Measurements from ENCODE around the gene ZNRD2. TPM values are rescaled to one million over a fixed set of nuclear protein-coding genes. Genes with fewer than 3 reads are reported as not detected.

ZNRD2 gene
- total RNA-seq, 1 experiment from 2014 or later, result 126 TPM

DNA sequence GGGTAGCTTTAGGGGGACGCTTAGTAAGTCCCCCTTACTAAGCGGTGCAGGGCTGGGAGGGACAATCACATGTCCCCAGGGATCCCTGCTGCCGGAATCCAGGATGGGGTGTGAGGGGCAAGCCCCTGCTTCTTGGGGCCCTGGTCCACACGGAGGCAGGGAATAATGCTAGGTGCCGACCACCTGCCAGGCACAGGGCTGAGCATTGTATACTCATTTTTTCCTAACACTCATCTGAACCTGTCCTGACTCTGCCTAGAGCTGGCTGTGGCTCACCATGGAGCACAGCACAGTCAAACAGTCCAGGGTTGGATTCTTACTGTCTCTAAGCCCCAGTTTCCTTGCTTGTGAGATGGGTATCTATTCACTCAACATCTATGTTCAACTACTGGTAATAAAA lies 10.7 kb upstream of the ZNRD2 start:
- TF ChIP-seq, protein P1, sequence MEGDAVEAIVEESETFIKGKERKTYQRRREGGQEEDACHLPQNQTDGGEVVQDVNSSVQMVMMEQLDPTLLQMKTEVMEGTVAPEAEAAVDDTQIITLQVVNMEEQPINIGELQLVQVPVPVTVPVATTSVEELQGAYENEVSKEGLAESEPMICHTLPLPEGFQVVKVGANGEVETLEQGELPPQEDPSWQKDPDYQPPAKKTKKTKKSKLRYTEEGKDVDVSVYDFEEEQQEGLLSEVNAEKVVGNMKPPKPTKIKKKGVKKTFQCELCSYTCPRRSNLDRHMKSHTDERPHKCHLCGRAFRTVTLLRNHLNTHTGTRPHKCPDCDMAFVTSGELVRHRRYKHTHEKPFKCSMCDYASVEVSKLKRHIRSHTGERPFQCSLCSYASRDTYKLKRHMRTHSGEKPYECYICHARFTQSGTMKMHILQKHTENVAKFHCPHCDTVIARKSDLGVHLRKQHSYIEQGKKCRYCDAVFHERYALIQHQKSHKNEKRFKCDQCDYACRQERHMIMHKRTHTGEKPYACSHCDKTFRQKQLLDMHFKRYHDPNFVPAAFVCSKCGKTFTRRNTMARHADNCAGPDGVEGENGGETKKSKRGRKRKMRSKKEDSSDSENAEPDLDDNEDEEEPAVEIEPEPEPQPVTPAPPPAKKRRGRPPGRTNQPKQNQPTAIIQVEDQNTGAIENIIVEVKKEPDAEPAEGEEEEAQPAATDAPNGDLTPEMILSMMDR (conservative IDR thresholded peaks at IDR 0.05; ENCODE audit: low read depth, low read length), result no peak
- no peak for TF ChIP-seq EZH2 (IDR thresholded peaks at IDR 0.05; ENCODE audit: low read length, unreplicated experiment)
- TF ChIP-seq EZH2phosphoT487 (IDR thresholded peaks at IDR 0.05; ENCODE audit: borderline replicate concordance, low read length), result no peak
- Histone ChIP-seq H3K27ac (ENCODE audit: low read length) (peak overlapping the region; percentile 91), H3K4me3 (ENCODE audit: low read length) (no peak overlapping the region), H3K4me2 (ENCODE audit: low read length) (peak overlapping the region; percentile 81), H3K9me3 (ENCODE audit: low read length) (no peaks in the 10 kb centered on the region), H3K4me1 (ENCODE audit: insufficient read depth, low read length) (peaks cover 59% of the 10 kb centered on the region), H3K36me3 (ENCODE audit: low read depth, low read length) (no peaks in the 10 kb centered on the region), H3F3A (ENCODE audit: low read length, unreplicated experiment) (peaks cover 12% of the 10 kb centered on the region), H3K79me2 (ENCODE audit: low read length) (peaks cover 22% of the 10 kb centered on the region), H3K9me2 (replicated peaks; ENCODE audit: low read length) (no peaks in the 10 kb centered on the region), H3K9ac (ENCODE audit: low read length) (peak overlapping the region; percentile 6; the same call in 1 of the 2 replicates), H2AFZ (ENCODE audit: low read length) (no peak overlapping the region), H3K27me3 (ENCODE audit: low read length) (no peaks in the 10 kb centered on the region), H4K20me1 (ENCODE audit: low read length) (no peaks in the 10 kb centered on the region)
- intact Hi-C loops (cut with micrococcal nuclease), result no loop called here
- ATAC-seq (no peak), DNase-seq (no peak)
- BruUV-seq (replicated peaks), result no TSS peak
- POLR2A ChIA-PET (ENCODE audit: unreplicated experiment), result interaction anchor here (1.5 kb wide), 1 partner anchor 11 kb away, joined by 10 read pairs; the partner anchor contains the start of gene ZNRD2
- CTCF ChIA-PET, result interaction anchor here (1.0 to 1.7 kb wide), 5 partner anchors 11 to 34 kb away, joined by 3 to 12 read pairs (median 6); partner anchors contain the start of genes FAM89B, SCYL1 and ZNRD2

- Histone ChIP-seq H3K27ac (ENCODE audit: low read length) (peak overlapping the region; percentile 91), H3K9me3 (ENCODE audit: low read length) (no peaks in the 10 kb centered on the region), H3K27me3 (ENCODE audit: low read length) (no peaks in the 10 kb centered on the region), H3K9ac (ENCODE audit: low read length) (peak overlapping the region; percentile 58), H3K4me1 (ENCODE audit: insufficient read depth, low read length) (peaks cover 54% of the 10 kb centered on the region), H4K20me1 (ENCODE audit: low read length) (no peaks in the 10 kb centered on the region), H3K9me2 (replicated peaks; ENCODE audit: low read length) (no peaks in the 10 kb centered on the region), H2AFZ (ENCODE audit: low read length) (peak overlapping the region; percentile 20; the same call in 1 of the 2 replicates), H3K4me3 (ENCODE audit: low read length) (peak overlapping the region; percentile 28; the same call in 1 of the 2 replicates), H3F3A (ENCODE audit: low read length, unreplicated experiment) (peaks cover 12% of the 10 kb centered on the region), H3K79me2 (ENCODE audit: low read length) (peaks cover 17% of the 10 kb centered on the region), H3K4me2 (ENCODE audit: low read length) (peak overlapping the region; percentile 81), H3K36me3 (ENCODE audit: low read depth, low read length) (no peaks in the 10 kb centered on the region)
- intact Hi-C loops (cut with micrococcal nuclease), result loop anchor here (1.0 kb wide), 1 partner anchor 10 kb away; the partner anchor contains the start of gene ZNRD2
- TF ChIP-seq EZH2 (IDR thresholded peaks at IDR 0.05; ENCODE audit: low read length, unreplicated experiment) (no peak), EZH2phosphoT487 (IDR thresholded peaks at IDR 0.05; ENCODE audit: borderline replicate concordance, low read length) (no peak)
- ChIA-PET POLR2A (ENCODE audit: unreplicated experiment) (interaction anchor here (1.5 kb wide), 1 partner anchor 10 kb away, joined by 10 read pairs; the partner anchor contains the start of gene ZNRD2), CTCF (interaction anchor here (1.0 to 1.7 kb wide), 5 partner anchors 10 to 35 kb away, joined by 3 to 12 read pairs (median 6); partner anchors contain the start of genes FAM89B, SCYL1 and ZNRD2)
- BruUV-seq (replicated peaks), result no TSS peak
- DNase-seq (peak; percentile 98), ATAC-seq (peak; percentile 49)
These were observed 10.2 kb upstream of the ZNRD2 start for GRCh38 chr11:65559951-65560537.

GRCh38 chr11:65560555-65561418 lies 9.5 kb upstream of the ZNRD2 start:
- H3K36me3 ChIP-seq (ENCODE audit: low read depth, low read length), result no peaks in the 10 kb centered on the region
- peak overlapping the region; percentile 58 for H3K9ac ChIP-seq (ENCODE audit: low read length)
- ATAC-seq (peak; percentile 3; the same call in 1 of the 2 replicates), DNase-seq (peak; percentile 56)
- H3F3A ChIP-seq (ENCODE audit: low read length, unreplicated experiment), result peaks cover 12% of the 10 kb centered on the region
- H3K79me2 ChIP-seq (ENCODE audit: low read length), result peaks cover 13% of the 10 kb centered on the region
- H3K27ac ChIP-seq (ENCODE audit: low read length), result peak overlapping the region; percentile 91
- no peaks in the 10 kb centered on the region for H4K20me1 ChIP-seq (ENCODE audit: low read length)
- intact Hi-C loops (cut with micrococcal nuclease), result loop anchor here (1.0 kb wide), 1 partner anchor 10 kb away; the partner anchor contains the start of gene ZNRD2
- TF ChIP-seq, protein P1 (conservative IDR thresholded peaks at IDR 0.05; ENCODE audit: low read depth, low read length), result no peak
- TF ChIP-seq EZH2phosphoT487 (IDR thresholded peaks at IDR 0.05; ENCODE audit: borderline replicate concordance, low read length) (no peak), EZH2 (IDR thresholded peaks at IDR 0.05; ENCODE audit: low read length, unreplicated experiment) (no peak)
- no peaks in the 10 kb centered on the region for H3K9me2 ChIP-seq (replicated peaks; ENCODE audit: low read length)
- peak overlapping the region; percentile 20; the same call in 1 of the 2 replicates for H2AFZ ChIP-seq (ENCODE audit: low read length)
- H3K4me3 ChIP-seq (ENCODE audit: low read length), result peak overlapping the region; percentile 28; the same call in 1 of the 2 replicates
- H3K4me2 ChIP-seq (ENCODE audit: low read length), result peak overlapping the region; percentile 81
- no peaks in the 10 kb centered on the region for H3K27me3 ChIP-seq (ENCODE audit: low read length)
- peaks cover 52% of the 10 kb centered on the region for H3K4me1 ChIP-seq (ENCODE audit: insufficient read depth, low read length)
- POLR2A ChIA-PET (ENCODE audit: unreplicated experiment), result no interaction called here
- BruUV-seq (replicated peaks), result no TSS peak
- CTCF ChIA-PET, result interaction anchor here (1.0 to 1.7 kb wide), 5 partner anchors 9 to 36 kb away, joined by 3 to 12 read pairs (median 6); partner anchors contain the start of genes FAM89B, SCYL1 and ZNRD2
- no peaks in the 10 kb centered on the region for H3K9me3 ChIP-seq (ENCODE audit: low read length)
